ENCODE measurements around the gene TRIM43B. TPM values are rescaled to one million over a fixed set of nuclear protein-coding genes. Genes with fewer than 3 reads are reported as not detected.
"Not testable (repeated sequence)": the region's sequence is repeated elsewhere in the genome, so short reads cannot be mapped to it uniquely, and the experiment has no call there.

Gene TRIM43B
- total RNA-seq (not detected), polyA plus RNA-seq (not detected)
- long read RNA-seq, donor 1: 0 reads
- long read RNA-seq, donor 2: 0 reads
- long read RNA-seq, donor 3: 0 reads

DNA sequence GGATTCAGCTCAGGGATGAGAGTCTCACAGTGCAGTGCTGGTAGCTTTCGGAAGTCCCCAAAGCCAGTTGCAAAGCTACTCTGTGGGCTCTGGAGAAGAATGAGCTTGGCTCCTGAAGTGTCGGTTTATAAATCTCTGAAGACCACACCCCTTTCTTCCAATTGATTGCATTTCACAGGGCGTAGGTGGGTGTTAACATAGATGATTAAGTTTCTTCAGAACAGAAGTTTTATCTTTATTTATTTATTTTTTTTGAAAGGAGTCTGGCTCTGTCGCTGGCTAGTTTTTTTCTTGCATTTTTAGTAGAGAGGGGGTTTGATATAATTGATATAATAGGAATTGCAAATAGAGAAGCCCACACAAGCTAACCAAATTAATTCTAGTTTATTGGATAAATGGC lies at the start of gene TRIM43B:
TRIM43B (minus strand) TSS at position 101 of the 400 bp plus-strand sequence. CDS start 2,040 bp downstream, outside the sequence.
- H3K27me3 ChIP-seq; H3K27ac ChIP-seq; H3K4me1 ChIP-seq; H3K36me3 ChIP-seq; intact Hi-C loops (cut with DNase I); H3K9me3 ChIP-seq; DNase-seq; H3K4me3 ChIP-seq; ATAC-seq: not testable (repeated sequence)
- WGBS, 4 donors: 83 to 95% (median 90%) methylated on average over 1 to 2 of the region's 4 CpGs

DNA sequence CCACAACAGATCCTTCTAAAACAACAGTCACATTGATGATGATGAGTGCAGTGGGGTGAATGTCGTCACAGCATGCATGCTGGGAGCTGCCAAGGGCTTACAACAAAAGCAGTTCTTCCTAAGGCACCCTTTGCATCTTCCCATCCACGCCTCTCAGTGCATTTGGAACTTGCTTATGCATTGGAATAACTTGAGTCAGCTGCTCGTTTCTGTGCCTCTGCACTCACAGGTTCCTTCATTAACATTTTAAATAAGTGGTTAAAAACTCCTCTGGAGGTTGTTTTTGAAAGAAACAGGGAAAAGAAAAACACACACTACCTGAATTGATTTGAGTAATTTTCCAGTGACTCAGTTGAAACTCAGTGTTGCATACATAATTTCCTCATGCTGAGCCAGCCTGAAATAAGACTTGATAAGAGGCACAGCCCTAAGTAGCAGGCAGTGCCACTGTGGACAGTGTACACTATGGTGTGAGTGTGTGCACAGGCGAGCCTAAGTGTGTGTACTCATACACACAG lies 46.8 kb upstream of the TRIM43B start:
- no peaks in the 10 kb centered on the region for H3K9me3 ChIP-seq
- no peak for ATAC-seq

DNA sequence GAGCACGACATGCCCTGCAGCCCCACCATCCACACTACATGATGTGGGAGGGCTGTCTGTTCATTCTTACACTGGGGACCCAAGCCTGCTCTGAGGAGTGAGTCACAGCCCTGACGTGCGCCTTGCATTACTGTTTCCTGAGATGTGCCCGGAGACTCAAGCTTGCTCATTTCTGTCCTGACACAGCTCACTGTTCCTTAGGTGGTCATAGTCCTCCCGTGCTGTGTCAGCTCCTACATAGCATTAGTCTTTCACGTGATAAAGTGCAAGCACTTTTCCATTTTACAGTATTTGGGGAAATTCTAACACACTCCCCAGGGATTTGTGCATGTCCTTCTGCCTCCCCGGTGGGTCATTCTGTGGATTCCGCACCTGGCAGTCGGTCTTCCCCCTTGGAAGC lies 46.2 kb upstream of the TRIM43B start:
- ATAC-seq (no peak), DNase-seq (no peak)
- no peak overlapping the region for H3K4me3 ChIP-seq
- intact Hi-C loops (cut with DNase I): no loop called here
- no peak overlapping the region for H3K27ac ChIP-seq
- H3K36me3 ChIP-seq: peaks cover 0 to 11% (median 4%) of the 10 kb centered on the region in 9 donors
- peaks cover 0 to 17% (median 11%) of the 10 kb centered on the region in 12 donors for H3K4me1 ChIP-seq
- no peak for TF ChIP-seq POLR2A (IDR thresholded peaks at IDR 0.05)
- H3K27me3 ChIP-seq: no peaks in the 10 kb centered on the region
- H3K9me3 ChIP-seq: peaks cover 0 to under 1% (median 0%) of the 10 kb centered on the region in 12 donors
- 91 to 95% (median 93%) methylated on average over 9 of the region's 9 CpGs for WGBS, 4 donors

More for the DNA sequence above, 46.8 kb upstream of the TRIM43B start:
- DNase-seq: no peak
- H3K4me1 ChIP-seq: peaks cover 0 to 12% (median 8%) of the 10 kb centered on the region in 12 donors
- H3K36me3 ChIP-seq: peaks cover 0 to 11% (median 4%) of the 10 kb centered on the region in 9 donors
- TF ChIP-seq, protein P1, sequence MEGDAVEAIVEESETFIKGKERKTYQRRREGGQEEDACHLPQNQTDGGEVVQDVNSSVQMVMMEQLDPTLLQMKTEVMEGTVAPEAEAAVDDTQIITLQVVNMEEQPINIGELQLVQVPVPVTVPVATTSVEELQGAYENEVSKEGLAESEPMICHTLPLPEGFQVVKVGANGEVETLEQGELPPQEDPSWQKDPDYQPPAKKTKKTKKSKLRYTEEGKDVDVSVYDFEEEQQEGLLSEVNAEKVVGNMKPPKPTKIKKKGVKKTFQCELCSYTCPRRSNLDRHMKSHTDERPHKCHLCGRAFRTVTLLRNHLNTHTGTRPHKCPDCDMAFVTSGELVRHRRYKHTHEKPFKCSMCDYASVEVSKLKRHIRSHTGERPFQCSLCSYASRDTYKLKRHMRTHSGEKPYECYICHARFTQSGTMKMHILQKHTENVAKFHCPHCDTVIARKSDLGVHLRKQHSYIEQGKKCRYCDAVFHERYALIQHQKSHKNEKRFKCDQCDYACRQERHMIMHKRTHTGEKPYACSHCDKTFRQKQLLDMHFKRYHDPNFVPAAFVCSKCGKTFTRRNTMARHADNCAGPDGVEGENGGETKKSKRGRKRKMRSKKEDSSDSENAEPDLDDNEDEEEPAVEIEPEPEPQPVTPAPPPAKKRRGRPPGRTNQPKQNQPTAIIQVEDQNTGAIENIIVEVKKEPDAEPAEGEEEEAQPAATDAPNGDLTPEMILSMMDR (IDR thresholded peaks at IDR 0.05): no peak
- no peak for TF ChIP-seq POLR2A (IDR thresholded peaks at IDR 0.05)
- intact Hi-C loops (cut with DNase I): no loop called here
- 87 to 94% (median 91%) methylated on average over 4 of the region's 4 CpGs for WGBS, 4 donors
- no peaks in the 10 kb centered on the region for H3K27me3 ChIP-seq
- no peak overlapping the region for H3K4me3 ChIP-seq
- no peak overlapping the region for H3K27ac ChIP-seq

DNA sequence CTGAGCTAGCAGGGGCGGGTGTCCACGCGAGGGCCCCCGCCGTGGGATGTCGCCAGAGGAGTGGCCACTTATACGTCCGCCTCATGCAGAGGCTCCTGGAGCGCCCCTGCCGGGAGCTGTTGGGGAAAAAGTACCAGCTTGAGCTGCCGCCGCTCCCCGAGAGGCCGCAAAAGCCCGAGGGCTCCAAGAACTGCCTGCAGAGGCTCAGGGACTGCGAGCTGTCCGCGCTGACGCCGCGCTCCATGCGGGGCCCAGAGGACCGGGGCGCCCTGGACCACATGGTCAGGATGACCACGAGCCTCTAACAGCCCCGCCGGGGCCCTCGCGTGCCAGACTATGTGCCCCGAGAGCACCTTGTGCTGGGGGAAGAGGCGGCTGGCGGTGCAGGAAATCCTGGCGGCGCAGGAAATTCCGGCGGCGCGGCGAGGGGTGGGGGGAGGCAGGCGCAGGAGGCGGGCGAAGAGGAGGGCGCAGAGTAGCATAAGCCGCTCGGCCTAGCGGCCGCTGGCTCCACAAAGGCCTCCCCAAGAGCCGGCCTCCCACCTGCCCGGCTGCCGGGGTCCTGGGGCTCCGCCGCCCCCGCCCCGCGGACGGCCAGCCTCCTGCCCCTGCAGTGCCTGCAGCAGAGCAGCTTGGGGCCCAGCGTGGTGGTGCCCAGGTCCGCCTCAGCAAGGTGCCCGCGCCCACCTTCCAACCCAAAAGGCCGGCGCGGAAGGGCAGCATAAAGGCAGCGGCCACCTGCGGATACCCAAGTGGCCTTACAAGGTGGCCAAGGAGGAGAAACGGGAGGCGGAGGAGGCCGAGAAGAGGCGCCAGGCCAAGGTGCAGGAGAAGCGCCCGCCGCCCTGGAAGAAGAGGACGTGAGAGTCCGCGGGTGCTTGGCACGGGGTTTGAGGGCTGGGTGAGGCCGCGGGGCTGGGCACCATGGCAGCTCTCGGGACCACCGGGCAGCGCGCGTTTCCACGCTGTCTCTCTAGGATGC lies 42.1 kb upstream of the TRIM43B start:
- peaks cover 0 to 21% (median 15%) of the 10 kb centered on the region in 12 donors for H3K4me1 ChIP-seq
- WGBS, 4 donors: 2 to 10% (median 5%) methylated on average over 29 to 84 of the region's 84 CpGs
- ATAC-seq (peak; percentile 80 to 98 (median 92)), DNase-seq (peak; percentile 75 to 89 (median 82))
- intact Hi-C loops (cut with DNase I): loop anchor here in 1 of 10 donors (5.0 kb wide), 1 partner anchor 201 kb away; no protein-coding TSS in a partner anchor
- peaks cover 0 to 4% (median 0%) of the 10 kb centered on the region in 12 donors for H3K9me3 ChIP-seq
- H3K27me3 ChIP-seq: no peaks in the 10 kb centered on the region
- H3K27ac ChIP-seq: peak overlapping the region; percentile 67 to 91 (median 82)
- TF ChIP-seq, protein P1 (IDR thresholded peaks at IDR 0.05): peak in 8 of 12 donors; percentile 21 to 52 (median 34)
- TF ChIP-seq POLR2A (IDR thresholded peaks at IDR 0.05): peak in 1 of 2 donors; percentile 47
- peaks cover 0 to 11% (median 4%) of the 10 kb centered on the region in 9 donors for H3K36me3 ChIP-seq
- peak overlapping the region; percentile 56 to 95 (median 83) for H3K4me3 ChIP-seq
